GM18858 (cell line): ENCODE measurements around the gene MAL.

Experiments
- ATAC-seq: cut with Tn5 transposase; IDR thresholded peaks from one replicate; pipeline ENCODE4 v1.9.1; 2021; ENCODE audit not compliant: unreplicated experiment

The MAL gene

GRCh38 chr2:95060446-95061118, 35.1 kb downstream of the MAL start:
- ATAC-seq = no peak

- no peak for ATAC-seq
Measured at GRCh38 chr2:95061119-95061512, 35.6 kb downstream of the MAL start.

DNA sequence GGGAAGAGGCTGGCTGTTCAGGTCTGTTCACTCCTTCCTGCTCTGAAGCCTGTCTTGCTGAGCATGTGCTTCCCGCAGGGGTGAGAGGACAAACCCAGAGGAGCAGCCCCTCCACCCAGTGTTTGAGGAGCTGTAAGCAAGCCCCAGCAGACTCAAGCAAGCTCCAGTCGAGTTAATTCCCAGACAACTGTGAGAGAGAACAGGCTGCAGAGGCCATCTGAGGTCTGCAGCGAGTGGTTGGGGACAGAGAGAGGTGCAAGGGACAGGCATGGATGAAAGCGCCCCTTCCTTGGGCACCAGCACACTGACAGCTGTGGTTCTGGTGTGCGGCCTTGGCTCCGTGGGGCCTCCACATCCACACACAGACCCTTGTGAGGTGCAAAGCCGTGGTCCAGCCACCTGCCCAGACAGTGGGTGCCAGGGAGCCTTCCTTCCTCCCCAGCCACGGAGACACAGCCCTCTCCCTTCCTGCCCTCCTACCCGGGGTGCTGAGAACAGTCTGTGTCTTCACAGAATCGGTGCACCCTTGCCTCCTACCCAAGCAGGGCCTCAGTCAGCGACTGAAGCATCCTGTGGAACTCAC, 36.2 kb downstream of the MAL start:
- ATAC-seq = no peak

DNA sequence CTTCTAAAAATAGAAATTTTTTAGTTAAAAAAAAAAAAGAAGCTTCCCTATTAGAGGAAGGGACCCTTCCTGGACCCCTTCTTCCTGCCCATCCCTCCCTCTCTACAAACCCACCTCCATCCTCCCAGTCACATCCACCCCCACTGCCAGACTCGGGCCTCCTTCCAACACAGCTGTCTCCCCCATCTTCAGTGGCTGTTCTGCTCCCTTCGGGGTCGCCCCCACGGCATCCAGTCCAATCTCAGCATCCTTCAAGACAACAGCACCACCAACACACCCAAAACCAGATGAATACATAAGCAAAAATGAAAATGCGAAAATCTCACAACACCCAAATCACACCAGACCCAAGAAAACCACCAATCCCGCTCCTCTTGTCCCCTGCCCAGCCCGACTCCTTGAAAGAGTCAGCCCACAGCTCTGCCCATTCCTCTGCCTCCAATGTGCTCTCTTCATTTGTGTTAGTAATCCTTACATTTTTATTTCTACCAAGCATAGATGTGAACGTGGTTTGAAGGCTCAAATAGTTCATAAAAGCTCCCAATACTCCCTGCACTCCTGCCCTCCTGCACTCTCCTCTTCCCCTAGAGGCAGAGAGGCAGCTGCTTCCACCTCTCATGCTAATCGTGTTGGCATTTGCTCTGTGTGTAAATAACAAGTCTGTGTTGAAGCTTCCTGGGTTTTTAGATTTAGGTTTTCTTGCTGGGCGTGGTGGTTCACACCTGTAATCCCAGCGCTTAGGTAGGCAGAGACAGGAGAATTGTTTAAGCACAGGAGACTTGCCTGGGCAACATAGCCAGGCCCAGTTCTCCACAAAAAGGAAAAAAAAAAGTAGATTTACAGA, 37.0 kb downstream of the MAL start:
- peak; percentile 17 for ATAC-seq

GRCh38 chr2:95063086-95063958, 37.8 kb downstream of the MAL start:
- ATAC-seq = peak; percentile 91

DNA sequence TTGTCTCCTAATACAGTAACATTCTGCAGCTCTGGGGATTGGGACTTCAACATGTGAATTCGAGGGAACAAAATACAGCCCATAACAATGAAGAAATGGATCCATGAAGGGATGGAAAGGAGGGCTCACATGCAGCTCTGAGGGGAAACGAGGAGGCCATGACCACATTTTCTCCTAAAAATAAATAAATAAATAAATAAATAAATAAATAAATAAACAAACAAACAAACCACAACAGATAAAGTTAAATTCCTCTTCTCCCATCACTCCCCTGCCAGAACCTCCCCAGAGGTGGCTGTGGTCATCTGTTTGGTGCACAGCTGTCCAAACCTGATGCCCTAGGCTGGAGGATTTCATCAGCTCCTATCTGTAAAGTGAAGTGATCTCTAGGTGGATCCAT, 42.7 kb downstream of the MAL start:
- no peak for ATAC-seq

DNA sequence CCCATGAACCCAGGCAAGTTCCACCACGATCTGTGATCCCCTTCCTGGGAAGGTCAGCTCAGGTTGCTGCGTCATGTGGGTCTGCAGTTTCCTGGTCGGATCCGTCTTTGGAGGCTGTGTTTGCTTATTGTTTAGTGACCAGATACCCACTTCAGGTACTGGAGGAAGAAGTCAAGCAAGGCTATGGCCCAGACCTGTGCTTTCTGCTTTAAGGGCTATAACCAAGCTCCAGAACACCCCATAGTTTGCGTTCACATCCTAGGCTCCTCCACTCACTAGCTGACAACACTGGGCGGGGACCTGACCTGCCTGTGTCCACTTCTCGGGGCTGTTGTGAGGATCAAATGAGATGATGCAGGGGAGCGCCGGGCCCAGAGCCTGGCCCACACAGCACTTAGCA, 44.0 kb downstream of the MAL start:
- no peak for ATAC-seq

- ATAC-seq = no peak
Measured at GRCh38 chr2:95071856-95072255, 46.3 kb downstream of the MAL start.

DNA sequence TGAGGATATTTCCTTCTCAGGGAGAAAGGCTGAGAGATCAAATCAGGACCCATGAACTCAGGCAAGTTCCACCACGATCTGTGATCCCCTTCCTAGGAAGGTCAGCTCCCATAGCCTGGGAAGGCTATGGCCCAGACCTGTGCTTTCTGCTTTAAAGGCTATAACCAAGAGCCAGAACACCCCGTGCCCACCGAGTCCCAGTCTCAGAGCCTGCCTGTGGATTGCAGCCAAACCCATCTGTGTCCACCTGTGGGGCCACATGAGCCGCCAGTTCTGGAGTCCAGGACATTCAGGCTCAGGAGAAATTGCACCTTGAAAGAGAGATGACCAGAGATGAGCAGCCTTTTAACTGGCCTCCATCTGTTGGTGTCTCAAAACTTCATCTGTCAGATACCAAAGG, 46.9 kb downstream of the MAL start:
- ATAC-seq = no peak

GRCh38 chr2:95073856-95074662, 48.6 kb downstream of the MAL start:
- no peak for ATAC-seq

GRCh38 chr2:95074663-95075439, 49.3 kb downstream of the MAL start:
- no peak for ATAC-seq

GRCh38 chr2:95075440-95076132, 50.1 kb downstream of the MAL start:
- no peak for ATAC-seq

GRCh38 chr2:95076705-95077529, 51.4 kb downstream of the MAL start:
- ATAC-seq = peak; percentile 80

GRCh38 chr2:95077530-95077825, 52.0 kb downstream of the MAL start:
- ATAC-seq = no peak

DNA sequence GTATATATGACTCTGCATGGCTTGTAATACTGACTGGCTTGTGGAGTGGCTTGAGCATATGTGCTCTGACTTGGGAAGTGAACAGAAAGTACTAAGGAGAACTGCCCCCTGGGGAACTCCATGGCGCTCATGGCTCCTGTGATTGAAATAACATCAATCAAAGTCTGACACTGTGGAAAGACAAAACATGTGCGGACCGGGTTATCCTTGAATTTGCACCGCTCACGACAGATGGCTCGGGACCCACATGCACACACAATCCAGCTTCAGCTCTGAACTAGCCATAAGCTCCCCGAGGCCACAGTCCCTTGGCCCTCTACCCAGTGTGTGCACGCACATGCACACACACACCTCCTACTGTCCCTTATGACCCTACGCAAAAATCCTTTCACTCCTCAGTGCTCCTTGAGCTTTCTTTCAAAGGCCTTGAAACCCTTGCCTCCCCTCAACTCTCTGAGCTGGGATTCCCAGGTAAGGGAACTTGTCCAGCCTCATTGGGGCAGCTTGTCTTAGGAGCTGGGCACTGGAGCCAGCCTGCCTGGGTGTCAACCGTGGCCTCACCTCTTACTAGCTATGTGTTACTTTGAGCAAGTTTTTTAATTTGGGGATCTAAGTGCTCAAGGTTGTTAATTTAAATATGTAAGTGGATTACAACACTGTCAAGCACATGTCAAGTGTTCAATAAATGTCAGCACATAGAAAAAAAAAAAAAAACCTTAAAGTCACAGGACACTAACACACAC, 52.5 kb downstream of the MAL start:
- no peak for ATAC-seq

DNA sequence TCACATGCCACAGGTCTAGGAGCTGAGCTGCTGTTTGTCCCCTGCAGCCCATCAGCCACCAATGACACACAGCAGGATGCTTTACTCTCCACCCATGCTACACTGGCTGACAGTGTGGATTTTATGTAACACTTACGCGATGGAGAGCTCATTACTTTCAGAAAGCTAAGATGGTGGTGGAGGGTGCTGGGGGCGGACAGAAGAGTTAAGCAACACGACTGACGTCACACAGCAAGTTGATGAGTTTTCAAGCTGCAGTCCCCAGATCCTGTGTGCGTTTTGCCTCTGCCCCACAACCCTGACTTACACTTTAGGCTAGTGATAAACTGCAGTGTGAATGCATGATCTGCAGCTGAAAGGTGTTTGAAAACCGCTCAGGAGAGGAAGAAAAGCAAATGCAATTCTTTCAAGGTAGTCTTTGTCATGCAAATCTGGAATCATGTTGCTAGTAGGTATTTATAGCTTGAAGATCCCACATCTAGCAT, 53.7 kb downstream of the MAL start:
- ATAC-seq = no peak

DNA sequence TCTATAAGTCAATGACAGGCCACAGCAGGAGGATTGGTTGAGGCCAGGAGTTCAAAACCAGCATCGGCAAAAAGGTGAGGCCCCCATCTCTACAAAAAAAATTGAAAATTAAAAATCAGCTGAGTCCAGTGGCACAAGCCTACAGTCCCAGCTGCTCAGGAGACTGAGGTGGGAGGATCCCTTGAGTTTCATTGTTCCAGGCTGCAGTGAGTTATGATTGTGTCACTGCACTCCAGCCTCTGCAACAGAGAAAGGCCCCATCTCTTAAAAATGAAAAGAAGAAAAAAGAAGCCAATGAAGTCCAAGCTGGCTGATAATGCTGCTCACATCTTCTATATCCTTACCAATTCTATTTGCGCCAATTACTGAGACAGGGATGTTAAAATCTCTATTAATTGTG, 57.0 kb downstream of the MAL start:
- no peak for ATAC-seq

DNA sequence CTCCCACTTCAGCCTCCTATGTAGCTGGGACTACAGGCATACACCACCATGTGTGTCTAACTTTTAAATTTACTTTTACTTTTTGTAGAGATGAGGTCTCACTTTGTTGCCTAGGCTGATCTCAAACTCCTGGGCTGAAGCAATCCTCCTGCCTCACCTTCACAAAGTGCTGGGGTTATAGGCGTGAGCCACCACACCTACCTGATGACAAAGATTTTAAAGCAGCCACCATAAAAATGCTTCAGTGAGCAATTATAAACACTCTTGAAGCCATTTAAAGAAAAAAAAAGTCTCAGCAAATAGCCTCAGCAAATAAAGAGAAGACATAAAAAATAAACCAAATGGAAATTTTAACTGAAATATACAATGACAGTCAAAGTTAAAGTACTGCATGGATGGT, 60.5 kb downstream of the MAL start:
- no peak for ATAC-seq
